GM12872 (cell line): Measurements from ENCODE around the gene ADAP1.

Experiments
- TF ChIP-seq, protein P1 (sequence below): IDR thresholded peaks from 3 replicates; pipeline ENCODE4 v1.5.1; 2011; ENCODE audit warnings: low read depth, mild to moderate bottlenecking, low read length, moderate library complexity; ENCODE audit not compliant: insufficient read depth

ADAP1 gene

DNA sequence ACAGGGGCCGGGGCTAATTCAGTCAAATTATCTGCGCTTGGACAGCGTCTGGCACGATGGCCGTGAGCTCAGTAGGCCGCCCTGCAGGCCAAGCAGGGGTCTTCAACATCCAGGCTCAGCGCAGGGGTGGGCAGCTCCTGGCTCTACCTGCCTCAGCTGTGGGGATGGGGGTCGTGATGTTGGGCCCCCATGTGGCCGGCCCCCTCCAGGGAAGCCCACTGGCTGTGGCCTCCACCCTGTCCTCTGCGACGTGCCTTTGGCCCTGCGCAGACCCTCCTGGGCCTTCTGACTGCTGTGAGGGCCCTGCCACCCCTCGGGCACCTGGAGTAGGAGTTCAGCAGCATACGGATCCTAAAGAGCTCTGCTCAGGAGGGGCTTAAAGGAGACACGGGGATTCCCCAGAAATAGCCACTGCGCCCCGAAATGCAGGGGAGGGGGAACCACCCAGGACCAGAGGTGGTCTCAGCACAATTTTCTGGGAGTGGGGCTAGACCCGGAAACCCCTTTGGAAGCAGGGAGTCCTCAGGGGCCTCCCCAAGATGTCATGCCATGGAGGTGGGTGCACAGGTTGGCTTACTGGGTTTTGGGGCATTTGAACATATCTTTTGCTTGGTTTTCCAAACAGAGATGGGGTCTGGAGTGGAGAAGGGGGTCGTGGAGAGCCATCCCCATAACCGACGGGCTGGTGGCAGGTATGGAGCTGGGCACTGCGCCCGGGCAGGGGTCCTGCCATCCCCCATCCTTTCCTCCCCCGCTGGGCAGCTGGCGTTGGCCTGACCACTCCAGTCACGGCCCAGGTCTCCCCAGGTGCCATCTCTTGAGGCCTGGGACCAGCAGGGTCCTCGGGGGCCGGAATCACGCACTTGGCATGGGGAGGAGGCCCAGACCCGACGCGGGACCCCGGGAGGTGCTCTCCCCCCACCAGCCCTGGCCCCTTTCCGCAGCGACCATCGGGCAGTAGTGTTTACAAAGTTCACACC lies 4.0 kb upstream of the ADAP1 start:
- TF ChIP-seq, protein P1, sequence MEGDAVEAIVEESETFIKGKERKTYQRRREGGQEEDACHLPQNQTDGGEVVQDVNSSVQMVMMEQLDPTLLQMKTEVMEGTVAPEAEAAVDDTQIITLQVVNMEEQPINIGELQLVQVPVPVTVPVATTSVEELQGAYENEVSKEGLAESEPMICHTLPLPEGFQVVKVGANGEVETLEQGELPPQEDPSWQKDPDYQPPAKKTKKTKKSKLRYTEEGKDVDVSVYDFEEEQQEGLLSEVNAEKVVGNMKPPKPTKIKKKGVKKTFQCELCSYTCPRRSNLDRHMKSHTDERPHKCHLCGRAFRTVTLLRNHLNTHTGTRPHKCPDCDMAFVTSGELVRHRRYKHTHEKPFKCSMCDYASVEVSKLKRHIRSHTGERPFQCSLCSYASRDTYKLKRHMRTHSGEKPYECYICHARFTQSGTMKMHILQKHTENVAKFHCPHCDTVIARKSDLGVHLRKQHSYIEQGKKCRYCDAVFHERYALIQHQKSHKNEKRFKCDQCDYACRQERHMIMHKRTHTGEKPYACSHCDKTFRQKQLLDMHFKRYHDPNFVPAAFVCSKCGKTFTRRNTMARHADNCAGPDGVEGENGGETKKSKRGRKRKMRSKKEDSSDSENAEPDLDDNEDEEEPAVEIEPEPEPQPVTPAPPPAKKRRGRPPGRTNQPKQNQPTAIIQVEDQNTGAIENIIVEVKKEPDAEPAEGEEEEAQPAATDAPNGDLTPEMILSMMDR = no peak

DNA sequence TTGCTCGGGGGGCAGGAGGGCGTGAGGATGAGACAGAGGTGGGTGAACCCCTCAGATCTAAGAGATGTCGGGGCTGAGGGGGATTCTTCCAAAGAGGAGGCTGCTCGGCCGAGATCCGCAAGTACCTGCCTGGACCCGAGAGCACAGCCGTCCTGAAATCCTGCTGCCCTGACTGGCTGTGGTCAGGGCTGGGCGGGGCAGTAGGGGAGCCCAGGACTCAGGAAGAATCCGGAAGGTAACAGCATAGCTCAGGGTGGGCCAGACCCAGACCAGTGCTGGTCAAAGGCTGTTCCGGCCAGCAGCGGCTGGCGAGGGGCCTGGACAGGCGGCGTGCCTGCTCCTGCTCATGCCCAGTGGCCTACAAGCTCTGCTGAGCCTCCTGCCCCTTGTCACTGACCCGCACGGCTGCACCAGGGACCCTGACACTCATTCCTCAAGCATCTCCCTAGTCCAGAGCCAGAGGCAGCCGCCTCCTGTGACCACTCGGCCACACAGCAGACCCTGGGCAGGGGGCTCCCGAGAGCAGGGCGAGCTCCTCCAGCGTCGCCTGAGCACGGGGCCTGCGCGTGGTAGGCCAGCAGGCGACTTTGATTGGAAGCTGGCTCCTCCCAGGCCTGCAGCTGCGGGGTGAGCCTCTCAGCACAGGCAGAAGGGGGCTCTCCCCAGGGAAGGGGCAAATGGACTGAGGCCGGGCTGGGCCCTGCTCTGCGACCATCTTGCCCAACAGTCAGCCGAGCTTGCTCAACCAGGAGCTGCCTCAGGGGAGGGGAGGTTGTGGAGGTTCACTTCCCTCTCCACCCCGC lies 3.1 kb upstream of the ADAP1 start:
- TF ChIP-seq, protein P1 = no peak

DNA sequence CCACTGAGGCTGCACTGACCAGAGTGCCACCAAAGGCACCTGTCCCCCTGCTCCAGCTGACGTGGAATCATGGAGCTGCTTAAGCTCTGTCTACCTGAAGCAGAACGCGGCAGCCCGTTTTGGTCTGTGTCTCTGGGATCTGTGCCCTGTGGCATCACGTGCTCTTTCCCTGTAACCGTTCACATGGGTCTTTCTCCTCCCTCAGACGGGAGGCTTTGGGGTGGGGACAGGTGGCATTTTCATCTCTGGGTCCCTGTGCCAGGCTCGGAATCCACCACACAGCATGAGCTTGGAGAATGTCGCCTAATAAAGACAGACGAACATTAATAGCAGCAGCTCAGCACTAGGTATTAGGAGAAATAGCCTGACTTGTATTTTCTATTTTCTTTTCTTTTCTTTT lies 1.6 kb upstream of the ADAP1 start:
- TF ChIP-seq, protein P1 = no peak

DNA sequence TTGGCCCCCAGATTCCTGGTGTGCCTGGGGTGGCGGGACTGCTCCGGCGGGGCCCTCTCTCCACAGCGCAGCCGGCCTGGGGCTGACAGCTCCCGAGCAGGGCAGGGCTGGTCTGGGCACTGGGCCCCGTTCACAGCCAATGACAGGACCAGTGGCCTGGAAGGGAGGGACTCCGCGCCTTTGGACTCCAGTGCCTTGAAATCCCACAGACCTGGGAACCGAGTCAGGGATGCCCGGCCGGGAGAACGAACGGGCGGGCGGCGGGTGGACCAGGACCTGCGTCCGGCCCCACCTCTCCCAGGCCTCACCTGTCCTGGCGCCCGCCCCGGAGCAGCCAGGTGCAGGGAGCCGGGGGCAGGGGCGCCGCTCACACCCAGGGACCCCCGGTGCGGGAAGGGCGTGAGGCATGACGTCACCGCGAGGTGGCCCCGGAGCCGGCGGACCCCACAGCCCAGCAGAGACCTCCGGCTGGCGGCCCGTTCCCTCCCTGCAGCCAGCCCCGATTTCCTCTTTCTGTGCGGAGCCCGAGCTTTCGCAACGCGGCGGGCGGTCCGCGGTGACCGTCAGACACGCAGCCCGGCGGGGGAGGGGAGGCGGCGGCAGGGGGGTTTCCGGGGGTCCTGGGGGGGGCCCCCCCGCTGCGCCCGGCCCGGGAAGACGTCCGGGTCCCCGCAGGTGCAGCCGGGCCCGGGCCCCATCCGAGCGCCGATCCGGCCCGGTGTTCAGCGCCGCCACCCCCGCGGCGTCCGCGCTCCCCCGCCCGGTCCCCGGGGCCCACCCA lies 743 bp downstream of the ADAP1 start:
- TF ChIP-seq, protein P1 = no peak

DNA sequence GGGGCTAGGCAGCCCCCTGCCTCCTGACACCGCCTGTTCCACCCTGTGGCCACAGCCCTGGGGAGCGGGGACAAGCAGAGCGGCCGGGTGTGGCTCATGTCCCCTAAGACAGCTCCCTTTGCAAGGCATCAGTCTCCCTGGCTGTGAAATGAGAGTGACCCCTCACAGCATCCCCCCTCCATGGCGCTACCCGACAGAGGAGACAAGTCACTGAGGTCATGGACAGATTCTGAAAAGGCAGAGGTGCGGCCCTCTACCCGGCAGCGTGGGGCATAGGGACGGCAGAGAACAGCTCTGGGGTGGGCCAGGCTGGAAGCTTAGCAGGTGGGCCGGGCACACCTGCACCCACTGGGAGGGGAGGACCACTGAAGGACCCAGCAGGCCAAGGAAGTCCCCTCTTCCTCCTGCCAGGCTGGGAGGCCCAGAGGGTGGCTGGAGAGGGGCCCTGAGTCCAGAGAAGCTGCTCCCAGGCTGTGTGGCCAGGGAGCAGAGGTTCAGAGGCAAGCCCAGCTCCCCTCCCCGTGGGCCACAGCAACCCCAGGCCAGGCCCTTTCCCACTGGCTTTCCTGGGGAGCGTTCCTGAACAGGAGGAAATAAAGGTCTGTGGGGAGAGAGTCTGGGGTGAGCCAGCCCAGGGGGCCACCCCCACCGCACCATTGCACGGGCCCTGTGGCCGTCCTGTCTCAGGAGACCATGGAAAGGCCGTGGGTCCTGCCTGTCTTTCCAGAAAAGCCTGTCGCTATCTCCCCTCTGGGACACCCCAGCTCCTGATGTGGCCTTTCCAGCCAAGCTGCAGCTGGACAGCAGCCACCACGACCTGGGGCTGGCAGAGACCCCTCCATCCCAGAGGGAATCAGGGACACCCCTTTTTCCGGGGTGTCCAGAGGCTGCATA lies 1.7 kb downstream of the ADAP1 start:
- TF ChIP-seq, protein P1 = no peak

DNA sequence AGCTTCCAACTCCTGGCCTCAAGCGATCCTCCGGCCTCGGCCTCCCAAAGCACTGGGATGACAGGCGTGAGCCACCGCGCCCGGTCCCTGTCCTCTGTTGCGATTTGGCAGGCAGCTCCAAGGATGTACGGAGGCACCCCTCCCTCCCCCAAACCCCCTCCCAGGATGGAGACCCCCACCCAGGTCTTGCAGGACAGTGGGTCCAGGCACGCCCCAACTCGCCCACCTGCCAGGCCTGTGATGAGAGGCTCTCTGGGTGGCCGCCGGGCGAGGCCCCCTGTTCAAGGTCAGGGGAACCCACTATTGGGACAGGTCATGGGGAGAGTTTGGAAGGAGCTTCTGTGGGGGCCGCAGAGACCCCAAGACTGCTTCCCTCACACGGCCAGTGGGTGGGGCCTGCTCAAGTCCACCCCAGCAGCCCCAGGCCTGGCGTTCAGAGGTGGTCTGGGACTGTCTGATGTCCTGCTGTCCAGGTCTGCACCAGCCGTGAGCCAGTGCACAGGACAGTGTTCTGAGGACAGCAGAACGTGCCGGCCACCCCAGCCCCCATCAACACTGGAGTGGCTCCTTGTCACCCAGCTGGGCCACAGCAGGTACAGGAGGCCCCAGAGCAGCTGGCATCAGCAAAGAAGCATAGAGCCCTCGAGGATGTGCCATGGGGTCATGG lies 2.5 kb downstream of the ADAP1 start:
- TF ChIP-seq, protein P1 = no peak
